Thyroid gland (tissue), 4 donors: ENCODE results near the gene PTCD2. TPM values are rescaled to one million over a fixed set of nuclear protein-coding genes. Genes with fewer than 3 reads are reported as not detected.

Source experiments
- DNase-seq, 2 donors: peaks; one replicate each; pipeline ENCODE4 v3.0.0-alpha.2; 2019
- H3K27ac ChIP-seq, 3 donors: fragments of 200-600 bp; sonication (generic); 1 replicate in 2 of 3; 2 replicates in 1 of 3; pipeline ENCODE4 v1.5.1; 2016 to 2019; ENCODE audit warnings: mild to moderate bottlenecking in 1 of 3, moderate library complexity in 1 of 3
- H3K27me3 ChIP-seq: fragments of 200-600 bp; sonication (generic); one replicate; pipeline ENCODE4 v1.5.1; 2019
- H3K36me3 ChIP-seq, 2 donors: fragments of 200-600 bp; sonication (generic); one replicate each; pipeline ENCODE4 v1.5.1; 2016 to 2019
- H3K4me1 ChIP-seq, 2 donors: fragments of 200-600 bp; sonication (generic); one replicate each; pipeline ENCODE4 v1.5.1; 2017 to 2019
- H3K4me3 ChIP-seq, 3 donors: fragments of 200-600 bp; sonication (generic); replicated peaks in 1 of 3; 1 replicate in 2 of 3; 2 replicates in 1 of 3; pipeline ENCODE4 v1.5.1; 2016; ENCODE audit warnings: mild to moderate bottlenecking in 1 of 3
- H3K9me3 ChIP-seq: fragments of 200-600 bp; sonication (generic); one replicate; pipeline ENCODE4 v1.5.1; 2017
- POLR2A ChIP-seq, 2 donors: fragments of 450-650 bp; IDR thresholded peaks; one replicate each; pipeline ENCODE4 v1.6.1; 2017; ENCODE audit warnings: antibody characterized with exemption in 2 of 2, mild to moderate bottlenecking in 2 of 2, moderate library complexity in 1 of 2
- WGBS, 2 donors: methylation state at CpG; one replicate each; pipeline ENCODE4 v1.1.5; 2017; 5-methylcytosine and 5-hydroxymethylcytosine counted together
- intact Hi-C: fragments of 100-400 bp; cut with DNase I; formaldehyde crosslinking; loops from one replicate; pipeline ENCODE4 v1.15.1; 2023
- total RNA-seq, 4 donors: library from RNA; depleted of rRNA; stranded (reverse); fragments of >200 nt; gene quantifications; one replicate each; pipeline ENCODE4 v1.2.3, GENCODE V29; 2016
- TF ChIP-seq, protein P1 (sequence below), 6 experiments: fragments of 200-600 bp in 3 of 6; fragments of 450-650 bp in 3 of 6; sonication (generic) in 3 of 6; IDR thresholded peaks; one replicate each; pipeline ENCODE4 v1.5.1; 2016 to 2019; ENCODE audit warnings: antibody characterized with exemption in 6 of 6, mild to moderate bottlenecking in 2 of 6, inconsistent platforms in 1 of 6, moderate library complexity in 1 of 6

Gene PTCD2
- total RNA-seq, 4 donors from 2014 or later, result 7.8 to 15.9 (median 11.5) TPM

DNA sequence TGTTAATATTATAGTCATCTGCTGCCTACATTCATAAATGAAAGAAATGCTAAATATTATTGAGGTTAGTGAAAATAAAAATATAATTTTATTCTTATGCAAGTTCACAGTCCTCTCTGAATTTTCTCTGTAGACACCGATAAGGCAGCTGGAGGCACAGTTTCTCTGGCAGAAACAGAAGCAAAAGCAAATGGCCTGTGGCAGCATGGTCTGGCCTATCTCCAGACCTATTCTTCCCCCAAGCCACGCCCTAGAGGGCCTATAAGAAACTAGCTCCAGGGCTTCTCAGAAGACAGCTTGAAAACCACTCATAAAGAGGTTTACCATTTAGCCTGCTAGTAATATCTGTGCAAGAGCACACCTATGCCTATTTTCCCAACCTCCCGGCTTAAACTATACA is 28.6 kb upstream of the PTCD2 start:
- Histone ChIP-seq H3K9me3 (no peaks in the 10 kb centered on the region), H3K27ac (no peak overlapping the region), H3K4me3 (no peak overlapping the region), H3K36me3 (no peaks in the 10 kb centered on the region), H3K27me3 (no peaks in the 10 kb centered on the region), H3K4me1 (no peaks in the 10 kb centered on the region)
- WGBS, 2 donors, result 89 to 95% methylated on average over 3 of the region's 3 CpGs
- intact Hi-C loops, result no loop called here
- TF ChIP-seq, protein P1, sequence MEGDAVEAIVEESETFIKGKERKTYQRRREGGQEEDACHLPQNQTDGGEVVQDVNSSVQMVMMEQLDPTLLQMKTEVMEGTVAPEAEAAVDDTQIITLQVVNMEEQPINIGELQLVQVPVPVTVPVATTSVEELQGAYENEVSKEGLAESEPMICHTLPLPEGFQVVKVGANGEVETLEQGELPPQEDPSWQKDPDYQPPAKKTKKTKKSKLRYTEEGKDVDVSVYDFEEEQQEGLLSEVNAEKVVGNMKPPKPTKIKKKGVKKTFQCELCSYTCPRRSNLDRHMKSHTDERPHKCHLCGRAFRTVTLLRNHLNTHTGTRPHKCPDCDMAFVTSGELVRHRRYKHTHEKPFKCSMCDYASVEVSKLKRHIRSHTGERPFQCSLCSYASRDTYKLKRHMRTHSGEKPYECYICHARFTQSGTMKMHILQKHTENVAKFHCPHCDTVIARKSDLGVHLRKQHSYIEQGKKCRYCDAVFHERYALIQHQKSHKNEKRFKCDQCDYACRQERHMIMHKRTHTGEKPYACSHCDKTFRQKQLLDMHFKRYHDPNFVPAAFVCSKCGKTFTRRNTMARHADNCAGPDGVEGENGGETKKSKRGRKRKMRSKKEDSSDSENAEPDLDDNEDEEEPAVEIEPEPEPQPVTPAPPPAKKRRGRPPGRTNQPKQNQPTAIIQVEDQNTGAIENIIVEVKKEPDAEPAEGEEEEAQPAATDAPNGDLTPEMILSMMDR (IDR thresholded peaks at IDR 0.05), result no peak
- no peak for TF ChIP-seq POLR2A (IDR thresholded peaks at IDR 0.05)
- no peak for DNase-seq

DNA sequence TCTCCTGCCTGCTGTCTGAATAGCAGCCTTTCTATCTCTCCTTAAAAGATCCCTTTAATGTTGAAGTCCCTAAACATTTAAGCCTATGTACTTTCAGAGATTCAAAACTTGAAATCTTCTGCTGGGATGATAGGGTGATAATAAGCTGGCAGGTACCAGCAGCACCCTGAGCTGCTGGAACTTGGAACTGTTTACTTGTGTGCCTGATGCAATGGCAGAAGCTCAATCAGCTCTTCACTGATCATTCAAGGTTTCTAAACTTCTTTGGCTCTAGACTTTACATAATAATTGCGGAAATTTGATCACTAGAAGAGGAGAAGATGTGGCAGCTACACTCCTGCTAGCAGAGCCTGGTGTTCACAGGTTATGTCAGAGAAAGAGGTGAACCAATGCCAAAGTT is 27.8 kb upstream of the PTCD2 start:
- Histone ChIP-seq H3K4me1 (no peaks in the 10 kb centered on the region), H3K4me3 (no peak overlapping the region), H3K9me3 (no peaks in the 10 kb centered on the region), H3K36me3 (no peaks in the 10 kb centered on the region), H3K27ac (no peak overlapping the region), H3K27me3 (no peaks in the 10 kb centered on the region)
- TF ChIP-seq, protein P1 (IDR thresholded peaks at IDR 0.05), result no peak
- 93 to 100% methylated on average over 1 of the region's 1 CpG for WGBS, 2 donors
- DNase-seq, result no peak
- intact Hi-C loops, result no loop called here

DNA sequence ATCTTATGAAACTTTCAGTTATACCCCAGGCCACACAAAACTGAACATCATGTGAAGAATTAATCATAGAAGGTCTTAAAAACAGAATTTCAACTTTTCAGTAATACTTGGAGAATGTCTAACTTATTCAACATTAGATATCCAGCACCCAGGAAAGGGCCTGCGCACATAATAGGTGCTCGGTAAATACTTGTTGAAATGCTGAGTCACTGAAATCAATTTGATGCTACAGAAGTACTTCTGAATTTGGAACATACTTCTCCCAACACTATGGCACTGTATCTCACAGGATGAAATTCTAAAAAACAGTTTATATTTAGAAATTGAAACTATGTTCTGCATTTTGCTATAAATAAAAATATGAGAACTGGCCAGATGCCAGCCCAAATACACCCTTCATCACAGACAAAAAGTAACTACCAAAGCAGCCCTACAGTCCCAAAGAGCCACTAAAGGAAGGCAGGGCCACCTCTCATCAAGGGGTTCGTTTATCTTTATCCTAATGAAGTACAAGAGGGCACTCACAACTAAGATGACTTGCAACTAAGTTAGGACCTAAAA is 26.6 kb upstream of the PTCD2 start:
- 88 to 89% methylated on average over 3 of the region's 3 CpGs for WGBS, 2 donors

DNA sequence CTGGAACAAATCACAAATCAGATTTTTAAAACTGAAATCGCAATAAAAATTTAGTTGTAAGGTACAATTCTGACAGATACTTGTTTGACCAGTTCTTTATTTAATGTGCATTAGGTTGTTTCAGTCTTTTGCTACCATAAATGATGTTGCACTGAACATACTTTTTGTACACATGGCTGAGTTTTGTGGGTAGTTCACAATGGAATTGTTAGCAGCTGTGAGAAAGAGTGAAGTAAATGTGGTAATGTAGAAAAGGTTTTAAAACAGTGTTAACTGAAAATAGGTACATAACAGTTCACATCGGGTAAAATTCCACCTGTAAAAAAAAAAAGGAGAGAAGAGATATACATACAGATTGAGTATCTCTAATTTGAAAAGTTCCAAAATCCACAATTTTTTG is 25.7 kb upstream of the PTCD2 start:
- H3K27ac ChIP-seq, result no peak overlapping the region
- no peaks in the 10 kb centered on the region for H3K4me1 ChIP-seq
- intact Hi-C loops, result no loop called here
- TF ChIP-seq, protein P1 (IDR thresholded peaks at IDR 0.05), result no peak
- no peaks in the 10 kb centered on the region for H3K36me3 ChIP-seq
- no peaks in the 10 kb centered on the region for H3K9me3 ChIP-seq
- no peak overlapping the region for H3K4me3 ChIP-seq
- H3K27me3 ChIP-seq, result no peaks in the 10 kb centered on the region
- WGBS, 2 donors, result 91 to 95% methylated on average over 2 of the region's 2 CpGs
- DNase-seq, result no peak

More for the DNA sequence above, 26.6 kb upstream of the PTCD2 start:
- Histone ChIP-seq H3K27ac (no peak overlapping the region), H3K36me3 (no peaks in the 10 kb centered on the region), H3K4me1 (no peaks in the 10 kb centered on the region), H3K27me3 (no peaks in the 10 kb centered on the region), H3K9me3 (no peaks in the 10 kb centered on the region), H3K4me3 (no peak overlapping the region)
- intact Hi-C loops, result no loop called here
- TF ChIP-seq POLR2A (IDR thresholded peaks at IDR 0.05), result no peak
- TF ChIP-seq, protein P1 (IDR thresholded peaks at IDR 0.05), result no peak
- no peak for DNase-seq

DNA sequence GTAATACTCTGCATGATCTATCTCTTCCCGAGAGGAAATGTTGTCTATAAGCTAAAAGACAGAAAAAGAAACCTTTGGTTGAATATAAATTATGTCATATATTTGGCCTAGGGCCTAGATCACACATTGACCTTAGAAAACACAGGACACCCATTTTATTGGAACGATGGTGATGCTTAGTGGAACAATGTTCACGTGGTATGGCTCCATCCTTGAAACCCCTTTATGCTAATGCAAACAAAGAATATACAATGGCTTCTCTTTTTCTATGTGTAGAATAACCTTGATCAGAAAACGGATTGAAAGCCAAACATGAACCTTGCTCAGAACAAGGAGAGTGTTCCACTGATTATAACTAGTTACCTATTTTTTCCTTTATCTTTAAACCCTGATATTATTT is 24.6 kb upstream of the PTCD2 start:
- DNase-seq, result no peak
- 92 to 94% methylated on average over 4 of the region's 4 CpGs for WGBS, 2 donors
- no peak overlapping the region for H3K4me3 ChIP-seq
- no peaks in the 10 kb centered on the region for H3K36me3 ChIP-seq
- no peak for TF ChIP-seq POLR2A (IDR thresholded peaks at IDR 0.05)
- TF ChIP-seq, protein P1 (IDR thresholded peaks at IDR 0.05), result no peak
- H3K27me3 ChIP-seq, result no peaks in the 10 kb centered on the region
- intact Hi-C loops, result no loop called here
- no peak overlapping the region for H3K27ac ChIP-seq
- no peaks in the 10 kb centered on the region for H3K9me3 ChIP-seq
- no peaks in the 10 kb centered on the region for H3K4me1 ChIP-seq
